Adrenal gland (tissue), 12 donors: Measurements from ENCODE around the gene CTNND2. TPM values are rescaled to one million over a fixed set of nuclear protein-coding genes. Genes with fewer than 3 reads are reported as not detected.

Source experiments
- DNase-seq, 7 donors: peaks; one replicate each; pipeline ENCODE4 v3.0.0-alpha.2; 2019 to 2020
- H3K27ac ChIP-seq, 5 donors: fragments of 200-600 bp; sonication (generic) in 4 of 5; 1 replicate in 3 of 5; 2 replicates in 2 of 5; pipeline versions ENCODE4 v1.5.1 to v1.8.0; 2016 to 2020; ENCODE audit warnings: mild to moderate bottlenecking in 1 of 5
- H3K27me3 ChIP-seq: fragments of 200-600 bp; 2 replicates; pipeline ENCODE4 v1.8.0; 2021
- H3K36me3 ChIP-seq, 2 donors: fragments of 200-600 bp; replicated peaks in 1 of 2; 1 replicate in 1 of 2; 2 replicates in 1 of 2; pipeline versions ENCODE4 v1.5.1 to v1.8.0; 2018 to 2022
- H3K4me1 ChIP-seq, 2 donors: fragments of 200-600 bp; replicated peaks in 1 of 2; 1 replicate in 1 of 2; 2 replicates in 1 of 2; pipeline versions ENCODE4 v1.5.1 to v1.8.0; 2018 to 2021
- H3K4me3 ChIP-seq, 4 donors: fragments of 200-600 bp; sonication (generic) in 3 of 4; one replicate each; pipeline ENCODE4 v1.5.1; 2016 to 2018
- H3K9me3 ChIP-seq, 3 donors: fragments of 200-600 bp; sonication (generic) in 1 of 3; replicated peaks in 1 of 3; 1 replicate in 2 of 3; 2 replicates in 1 of 3; pipeline versions ENCODE4 v1.5.1 to v1.8.0; 2016 to 2021
- CTCF ChIP-seq, 6 experiments: fragments of 450-650 bp in 4 of 6; fragments of 200-600 bp in 2 of 6; sonication (generic) in 1 of 6; IDR thresholded peaks; 1 replicate in 5 of 6; 2 replicates in 1 of 6; pipeline versions ENCODE4 v1.5.1 to v1.8.0; 2016 to 2021; ENCODE audit warnings: antibody characterized with exemption in 6 of 6, mild to moderate bottlenecking in 2 of 6, moderate library complexity in 1 of 6
- POLR2A ChIP-seq, 2 donors: fragments of 450-650 bp; IDR thresholded peaks; one replicate each; pipeline ENCODE4 v1.6.1; 2017; ENCODE audit warnings: antibody characterized with exemption in 2 of 2, mild to moderate bottlenecking in 2 of 2, moderate library complexity in 1 of 2
- WGBS, 4 donors: extraction: QIAGEN DNeasy Blood & Tissue Kit in 2 of 4; methylation state at CpG; one replicate each; pipeline versions ENCODE4 v1.1.5 to v1.1.7; 2013 to 2017; 5-methylcytosine and 5-hydroxymethylcytosine counted together
- intact Hi-C, 2 donors: fragments of 100-400 bp; cut with DNase I; formaldehyde crosslinking; loops; one replicate each; pipeline versions ENCODE4 v1.14.1 to v1.15.0; 2022 to 2023
- polyA plus RNA-seq, 3 donors: library from polyadenylated mRNA; stranded (reverse); fragments of 200-250 nt in 2 of 3; fragments of 350-450 nt in 1 of 3; fragmentation: Illumina TruSeq in 1 of 3; extraction: RNeasy Lipid Tissue Mini Kit (QIAGEN cat#74804) in 1 of 3; gene quantifications; one replicate each; pipeline ENCODE4 v1.2.3, GENCODE V29; 2013 to 2014
- total RNA-seq, 9 donors: library from RNA; depleted of rRNA in 4 of 9; stranded (reverse); fragments of >200 nt in 4 of 9; fragments of 120-200 nt in 1 of 9; fragmentation: NEBNext Ultra II Directional in 1 of 9; extraction: Animal tissue kit (Norgen Biotek cat#: 25700) in 1 of 9; gene quantifications; one replicate each; pipeline versions ENCODE4 v1.1.0 to v1.2.4, GENCODE V29; 2013 to 2023
- donor health status: healthy with polysubstance abuse.
- donor health status: Bipolar disorder and iron deficiency.
- donor health status: DM: yes; HTN: yes; CAD: no.
- donor health status: DM: no; HTN: no; CAD: no.
- donor health status: DM: no; HTN: no; CAD: no.
- donor health status: DM: yes; HTN: yes; CAD: no.

CTNND2 gene
- total and polyA plus RNA-seq, 12 donors: 0.34 to 4.2 (median 1.1) TPM; not detected in 1

- no peak for TF ChIP-seq CTCF (IDR thresholded peaks at IDR 0.05)
- no peak for TF ChIP-seq POLR2A (IDR thresholded peaks at IDR 0.05)
- WGBS, 4 donors: 73 to 77% (median 73%) methylated on average over 5 of the region's 5 CpGs
- Histone ChIP-seq H3K27me3 (peaks cover 7% of the 10 kb centered on the region), H3K36me3 (no peaks in the 10 kb centered on the region), H3K9me3 (no peaks in the 10 kb centered on the region), H3K4me3 (no peak overlapping the region), H3K4me1 (no peaks in the 10 kb centered on the region), H3K27ac (no peak overlapping the region)
- intact Hi-C loops: no loop called here
- DNase-seq: no peak
Observed at GRCh38 chr5:11363631-11364178, 540.5 kb downstream of the CTNND2 start.

- Histone ChIP-seq H3K27me3 (peaks cover 7% of the 10 kb centered on the region), H3K36me3 (no peaks in the 10 kb centered on the region), H3K4me3 (no peak overlapping the region), H3K9me3 (no peaks in the 10 kb centered on the region), H3K4me1 (no peaks in the 10 kb centered on the region), H3K27ac (no peak overlapping the region)
- WGBS, 4 donors: 73 to 85% (median 82%) methylated on average over 4 of the region's 4 CpGs
- no peak for TF ChIP-seq CTCF (IDR thresholded peaks at IDR 0.05)
- no peak for TF ChIP-seq POLR2A (IDR thresholded peaks at IDR 0.05)
- DNase-seq: no peak
- intact Hi-C loops: no loop called here
Observed at GRCh38 chr5:11361768-11362167, 542.5 kb downstream of the CTNND2 start.

GRCh38 chr5:11357928-11358327, 546.3 kb downstream of the CTNND2 start:
- H3K4me1 ChIP-seq: no peaks in the 10 kb centered on the region
- intact Hi-C loops: no loop called here
- 46 to 80% (median 50%) methylated on average over 4 of the region's 4 CpGs for WGBS, 4 donors

GRCh38 chr5:11355491-11355890, 548.8 kb downstream of the CTNND2 start:
- TF ChIP-seq POLR2A (IDR thresholded peaks at IDR 0.05): no peak
- TF ChIP-seq CTCF (IDR thresholded peaks at IDR 0.05): no peak
- Histone ChIP-seq H3K4me3 (no peak overlapping the region), H3K27me3 (no peaks in the 10 kb centered on the region), H3K4me1 (no peaks in the 10 kb centered on the region), H3K27ac (no peak overlapping the region), H3K36me3 (no peaks in the 10 kb centered on the region), H3K9me3 (no peaks in the 10 kb centered on the region)
- DNase-seq: no peak
- intact Hi-C loops: no loop called here

More at GRCh38 chr5:11357928-11358327, 546.3 kb downstream of the CTNND2 start:
- H3K9me3 ChIP-seq: no peaks in the 10 kb centered on the region
- DNase-seq: peak in 2 of 7 donors; percentile 25 to 55
- H3K36me3 ChIP-seq: no peaks in the 10 kb centered on the region
- no peak overlapping the region for H3K27ac ChIP-seq
- H3K27me3 ChIP-seq: no peaks in the 10 kb centered on the region
- H3K4me3 ChIP-seq: no peak overlapping the region
- no peak for TF ChIP-seq POLR2A (IDR thresholded peaks at IDR 0.05)
- TF ChIP-seq CTCF (IDR thresholded peaks at IDR 0.05): no peak
